ENCODE measurements around the gene CCDC3. TPM values are rescaled to one million over a fixed set of nuclear protein-coding genes. Genes with fewer than 3 reads are reported as not detected.

Gene CCDC3
- total and polyA plus RNA-seq, 2 of the 8 experiments (the other 6 are each of a cell fraction or from before 2014, with no cell fraction given): 3.4 to 3.7 TPM

DNA sequence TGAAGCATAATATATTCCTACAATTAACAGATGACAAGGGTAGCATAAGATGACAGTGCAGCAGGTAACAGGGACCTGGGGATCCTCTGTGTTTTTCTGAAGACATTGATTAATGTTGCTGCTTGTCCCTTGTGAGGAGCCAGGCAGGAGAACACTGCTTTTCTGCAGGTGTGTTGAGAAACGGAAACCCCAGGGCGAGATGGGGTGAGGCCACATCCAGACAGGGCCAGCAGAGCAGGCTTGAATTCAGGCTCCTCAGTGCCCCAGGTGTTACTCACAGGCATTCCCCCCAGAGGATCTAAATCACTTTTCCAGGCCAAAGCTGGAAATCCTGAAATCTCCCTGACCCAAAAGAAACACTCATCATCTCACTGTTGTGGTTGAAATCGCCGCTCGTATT is 105.3 kb downstream of the CCDC3 start:
- no peak overlapping the region for H2BK20ac ChIP-seq (ENCODE audit: low read length)
- no peaks in the 10 kb centered on the region for H3K9me3 ChIP-seq (ENCODE audit: insufficient read depth in 2 of 2, low read depth in 1 of 2, low read length in 1 of 2)
- H2BK15ac ChIP-seq (ENCODE audit: low read length): no peak overlapping the region
- H3K56ac ChIP-seq (replicated peaks; ENCODE audit: insufficient read length, low read depth, low read length): no peak overlapping the region
- no peak overlapping the region for H3K4me3 ChIP-seq (ENCODE audit: extremely low read depth in 1 of 4, insufficient read depth in 2 of 4, low read depth in 3 of 4, low read length in 4 of 4)
- H3K18ac ChIP-seq (ENCODE audit: extremely low read depth, low read length): no peak overlapping the region
- ChIA-PET CTCF (ENCODE audit: partially characterized antibody) (interaction anchor here (1.4 to 1.5 kb wide), 2 partner anchors 8 to 9 kb away, joined by 3 to 5 read pairs; no protein-coding TSS in a partner anchor), POLR2A (ENCODE audit: partially characterized antibody) (no interaction called here)
- no peaks in the 10 kb centered on the region for H3K36me3 ChIP-seq (ENCODE audit: control insufficient read depth in 2 of 4, insufficient read depth in 4 of 4, low read length in 3 of 4)
- H2BK12ac ChIP-seq (ENCODE audit: low read depth, low read length): no peak overlapping the region
- no peak overlapping the region for H4K5ac ChIP-seq (ENCODE audit: insufficient read length, low read depth, low read length)
- H2AK5ac ChIP-seq (ENCODE audit: low read depth, low read length): no peak overlapping the region
- FAIRE-seq (no peak), DNase-seq (ENCODE audit: low read depth in 1 of 2, low spot score in 2 of 2) (no peak)
- no peak overlapping the region for H3K4me2 ChIP-seq (ENCODE audit: insufficient read depth in 1 of 2, low read depth in 2 of 2, low read length in 2 of 2)
- H4K91ac ChIP-seq (replicated peaks; ENCODE audit: insufficient read length, low read length): no peak overlapping the region
- H3K9ac ChIP-seq (replicated peaks in 1 of 4; ENCODE audit: extremely low read depth in 1 of 4, low read depth in 3 of 4, low read length in 3 of 4): no peak overlapping the region
- no peak overlapping the region for H2BK5ac ChIP-seq (ENCODE audit: low read depth, low read length)
- no peak overlapping the region for H3K14ac ChIP-seq (ENCODE audit: insufficient read length)
- TF ChIP-seq E2F6 (IDR thresholded peaks at IDR 0.05): no peak
- TF ChIP-seq ASH2L (IDR thresholded peaks at IDR 0.05; ENCODE audit: low read length): no peak
- no peak for TF ChIP-seq HDAC6 (IDR thresholded peaks at IDR 0.05; ENCODE audit: low read depth, low read length)
- H3K23ac ChIP-seq (ENCODE audit: insufficient read length): no peak overlapping the region
- no peak overlapping the region for H3K27ac ChIP-seq (ENCODE audit: low read depth, low read length)
- H3K4ac ChIP-seq (replicated peaks; ENCODE audit: insufficient read length, low read depth, low read length): no peak overlapping the region
- peaks cover 0 to 6% (median 2%) of the 10 kb centered on the region in 4 experiments; a peak in 2 of 7 replicates for H3K4me1 ChIP-seq (replicated peaks in 1 of 4; ENCODE audit: control insufficient read depth in 3 of 4, insufficient read depth in 4 of 4, low read length in 3 of 4)
- no peak overlapping the region for H4K8ac ChIP-seq (ENCODE audit: extremely low read depth, insufficient read depth, low read length)
- no peaks in the 10 kb centered on the region for H4K20me1 ChIP-seq (replicated peaks in 1 of 2; ENCODE audit: control insufficient read depth in 1 of 2, insufficient read depth in 2 of 2, low read length in 2 of 2)
- H2BK120ac ChIP-seq (replicated peaks; ENCODE audit: low read depth, low read length): no peak overlapping the region
- no peaks in the 10 kb centered on the region for H3K27me3 ChIP-seq (replicated peaks in 1 of 4; ENCODE audit: control insufficient read depth in 3 of 4, extremely low read depth in 1 of 4, insufficient read depth in 3 of 4, low read length in 3 of 4)
- no peak overlapping the region for H2AFZ ChIP-seq (ENCODE audit: low read length)
- H3K79me1 ChIP-seq (ENCODE audit: low read depth, low read length): no peaks in the 10 kb centered on the region
- WGBS, 2 experiments (ENCODE audit: extremely low coverage in 1 of 2, insufficient coverage in 1 of 2, insufficient read length in 1 of 2, insufficient replicate concordance in 2 of 2, low coverage in 1 of 2, low lambda C conversion rate in 2 of 2, missing lambda C conversion rate in 1 of 2): 95% methylated on average over 5 of the region's 5 CpGs; no CpG with 5 or more reads in 1 of the 2 experiments
- H3K23me2 ChIP-seq (ENCODE audit: low read depth, low read length): no peaks in the 10 kb centered on the region; the same call in 1 of the 2 replicates
- no peaks in the 10 kb centered on the region for H3K79me2 ChIP-seq (ENCODE audit: control insufficient read depth in 1 of 2, insufficient read depth in 2 of 2, low read length in 2 of 2)

Measured in H1 (cell line).